IMR-90 (cell line): ENCODE data around the gene SLC4A1AP. TPM values are rescaled to one million over a fixed set of nuclear protein-coding genes. Genes with fewer than 3 reads are reported as not detected.

Source experiments
- ATAC-seq: fragments of 200-7000 bp; cut with Tn5 transposase; 2 replicates; pipeline ENCODE4 v1.9.1; 2020; ENCODE audit warnings: low read depth, mild to moderate bottlenecking, moderate library complexity
- BruUV-seq: library from RNA; stranded (reverse); fragments of 400-500 nt; replicated peaks from 2 replicates; lab custom pipeline; 2021; lab: Mats Ljungman, UMichigan
- CTCF ChIA-PET: fragments of 300-600 bp; formaldehyde crosslinking; extraction: SDS; loops from one replicate; lab custom pipeline; 2021; ENCODE audit warnings: antibody characterized with exemption; lab: Yijun Ruan, JAX
- POLR2A ChIA-PET: fragments of 300-600 bp; sonication (Branson Sonifier 250); formaldehyde crosslinking; loops from one replicate; lab custom pipeline; 2022; ENCODE audit warnings: antibody characterized with exemption; ENCODE audit not compliant: unreplicated experiment; lab: Charles Lee
- DNase-seq: peaks from one replicate; pipeline ENCODE4 v3.0.0; 2013
- H2AFZ ChIP-seq: replicated peaks from 2 replicates; pipeline ENCODE3; 2013; ENCODE audit warnings: low read length, mild to moderate bottlenecking; ENCODE audit not compliant: poor library complexity
- H2AK5ac ChIP-seq: 2 replicates; pipeline ENCODE4 v1.6.1; 2013; ENCODE audit warnings: low read depth, low read length, inconsistent platforms
- H2AK9ac ChIP-seq: replicated peaks from 2 replicates; pipeline ENCODE3; 2013; ENCODE audit warnings: mild to moderate bottlenecking, low read depth, low read length, moderate library complexity; ENCODE audit not compliant: poor library complexity
- H2BK120ac ChIP-seq: 2 replicates; pipeline ENCODE4 v1.6.1; 2013; ENCODE audit warnings: low read depth, low read length, inconsistent platforms
- H2BK15ac ChIP-seq: 3 replicates; pipeline ENCODE4 v1.6.1; 2013; ENCODE audit warnings: low read depth, low read length, inconsistent platforms
- H2BK20ac ChIP-seq: 2 replicates; pipeline ENCODE4 v1.6.1; 2013; ENCODE audit warnings: low read depth, mild to moderate bottlenecking, inconsistent platforms, low read length, moderate library complexity
- H2BK5ac ChIP-seq: 2 replicates; pipeline ENCODE4 v1.6.1; 2013; ENCODE audit warnings: mild to moderate bottlenecking, low read depth, low read length, inconsistent platforms; ENCODE audit not compliant: poor library complexity, severe bottlenecking
- H3K14ac ChIP-seq: replicated peaks from 2 replicates; pipeline ENCODE4 v1.6.1; 2013; ENCODE audit warnings: low read depth, low read length, inconsistent platforms
- H3K18ac ChIP-seq: 2 replicates; pipeline ENCODE4 v1.6.1; 2013; ENCODE audit warnings: low read depth, low read length, control low read depth
- H3K23ac ChIP-seq: 2 replicates; pipeline ENCODE4 v1.6.1; 2013; ENCODE audit warnings: low read depth, low read length, inconsistent platforms
- H3K27ac ChIP-seq: 2 replicates; pipeline ENCODE4 v1.5.1; 2013; ENCODE audit warnings: mild to moderate bottlenecking, control low read depth, low read length; ENCODE audit not compliant: insufficient read depth
- H3K27me3 ChIP-seq: 2 replicates; pipeline ENCODE4 v1.6.1; 2013; ENCODE audit warnings: low read length; ENCODE audit not compliant: control insufficient read depth, insufficient read depth
- H3K36me3 ChIP-seq: 2 replicates; pipeline ENCODE4 v1.6.1; 2013; ENCODE audit warnings: low read length, mixed read lengths; ENCODE audit not compliant: control insufficient read depth, insufficient read depth
- H3K4ac ChIP-seq: 2 replicates; pipeline ENCODE4 v1.6.1; 2013; ENCODE audit warnings: low read depth, low read length, inconsistent platforms
- H3K4me1 ChIP-seq: 2 replicates; pipeline ENCODE4 v1.6.1; 2013; ENCODE audit warnings: low read length, mixed read lengths; ENCODE audit not compliant: control insufficient read depth, insufficient read depth
- H3K4me2 ChIP-seq: 2 replicates; pipeline ENCODE4 v1.6.1; 2013; ENCODE audit warnings: low read depth, mild to moderate bottlenecking, control low read depth, low read length, moderate library complexity
- H3K4me3 ChIP-seq: 2 replicates; pipeline ENCODE4 v1.5.1; 2013; ENCODE audit warnings: low read depth, mild to moderate bottlenecking, control low read depth, low read length, moderate library complexity; ENCODE audit not compliant: insufficient read depth
- H3K56ac ChIP-seq: 2 replicates; pipeline ENCODE4 v1.6.1; 2013; ENCODE audit warnings: low read length, inconsistent platforms; ENCODE audit not compliant: insufficient read depth; ENCODE audit errors: extremely low read depth
- H3K79me1 ChIP-seq, 2 experiments: 2 replicates each; pipeline ENCODE4 v1.6.1; 2013; ENCODE audit warnings: low read length in 2 of 2, inconsistent platforms in 1 of 2, low read depth in 1 of 2
- H3K9ac ChIP-seq: 2 replicates; pipeline ENCODE4 v1.6.1; 2013; ENCODE audit warnings: low read depth, low read length, control low read depth
- H3K9me1 ChIP-seq: 2 replicates; pipeline ENCODE4 v1.6.1; 2013; ENCODE audit warnings: low read length, inconsistent platforms; ENCODE audit not compliant: insufficient read depth
- H3K9me3 ChIP-seq: 2 replicates; pipeline ENCODE4 v1.6.1; 2013; ENCODE audit warnings: low read length; ENCODE audit not compliant: control insufficient read depth, insufficient read depth
- H4K20me1 ChIP-seq: 2 replicates; pipeline ENCODE4 v1.6.1; 2013; ENCODE audit warnings: low read length, inconsistent platforms; ENCODE audit not compliant: insufficient read depth
- H4K5ac ChIP-seq: 2 replicates; pipeline ENCODE4 v1.6.1; 2013; ENCODE audit warnings: mild to moderate bottlenecking, low read depth, low read length, control low read depth
- H4K8ac ChIP-seq, 2 experiments: 2 replicates each; pipeline ENCODE4 v1.6.1; 2013; ENCODE audit warnings: low read depth in 2 of 2, low read length in 2 of 2, control low read depth in 1 of 2, inconsistent platforms in 1 of 2
- H4K91ac ChIP-seq: 2 replicates; pipeline ENCODE4 v1.6.1; 2013; ENCODE audit warnings: low read depth, low read length, inconsistent platforms; ENCODE audit not compliant: insufficient read depth
- CHD1 ChIP-seq: IDR thresholded peaks from 2 replicates; pipeline ENCODE4 v1.6.1; 2012; ENCODE audit warnings: low read depth, low read length, improper control_type of control experiment
- POLR2A ChIP-seq: IDR thresholded peaks from 2 replicates; pipeline ENCODE4 v1.6.1; 2012; ENCODE audit warnings: mild to moderate bottlenecking, low read depth, low read length
- RAD21 ChIP-seq: IDR thresholded peaks from 2 replicates; pipeline ENCODE4 v1.6.1; 2012; ENCODE audit warnings: low read length, improper control_type of control experiment
- RFX5 ChIP-seq: IDR thresholded peaks from 2 replicates; pipeline ENCODE4 v1.8.0; 2012; ENCODE audit warnings: low read depth, mild to moderate bottlenecking, low read length, moderate library complexity
- WGBS, 2 experiments: methylation state at CpG; one replicate each; pipeline versions ENCODE4 v1.1.5 to v1.1.7; 2013; ENCODE audit warnings: missing lambda C conversion rate in 2 of 2; ENCODE audit not compliant: insufficient read length in 1 of 2; ENCODE audit errors: extremely low coverage in 2 of 2; 5-methylcytosine and 5-hydroxymethylcytosine counted together
- dilution Hi-C: fragments of 300-500 bp; cut with HindIII; formaldehyde crosslinking; loops from one replicate; pipeline ENCODE4 v1.14.3; 2018; ENCODE audit warnings: low sequenced_read_pairs; ENCODE audit not compliant: unreplicated experiment
- in situ Hi-C: fragments of 300-500 bp; cut with MboI; formaldehyde crosslinking; loops from 3 replicates; pipeline ENCODE4 v1.14.3; 2019; ENCODE audit warnings: low sequenced_read_pairs, inconsistent platforms, mixed read lengths
- intact Hi-C: fragments of 100-400 bp; cut with micrococcal nuclease; formaldehyde crosslinking; loops from 2 replicates; pipeline ENCODE4 v1.10.0; 2022
- polyA plus RNA-seq, 3 experiments: library from polyadenylated mRNA; depleted of rRNA; stranded (reverse); fragments of >200 nt; gene quantifications; 2 replicates each; pipeline ENCODE4 v1.2.3, GENCODE V29; 2012; ENCODE audit warnings: low replicate concordance in 1 of 3
- total RNA-seq: library from RNA; depleted of rRNA; stranded (reverse); fragments of >200 nt; gene quantifications from 2 replicates; pipeline ENCODE4 v1.2.3, GENCODE V29; 2012

Gene SLC4A1AP
- total and polyA plus RNA-seq, 2 of the 4 experiments (the other 2 are of a cell fraction) = 11.7 to 13.6 TPM

DNA sequence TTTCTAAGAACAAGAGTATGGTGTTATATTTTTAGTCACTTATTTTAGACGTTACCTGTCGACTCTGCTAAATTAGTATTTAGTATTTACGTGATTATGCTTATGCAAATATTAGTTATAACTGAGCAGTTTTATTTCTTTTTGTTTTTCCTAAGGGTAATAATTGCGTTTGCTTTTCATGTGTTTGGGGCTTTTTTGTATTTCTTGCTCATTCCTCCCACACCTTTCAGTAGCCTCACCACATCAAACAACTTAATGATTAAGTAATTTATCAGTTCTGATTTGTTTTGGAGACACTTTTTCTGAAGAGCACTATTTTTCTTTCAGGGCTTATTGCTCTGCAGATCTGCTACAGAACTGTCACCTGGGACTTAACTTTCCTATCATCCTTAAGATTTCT, 7.5 kb downstream of the SLC4A1AP start:
- Histone ChIP-seq H3K36me3 (peaks cover 20% of the 10 kb centered on the region), H3K4me3 (no peak overlapping the region), H3K4me2 (no peak overlapping the region), H4K5ac (no peak overlapping the region), H3K9ac (no peak overlapping the region), H2BK5ac (no peak overlapping the region), H3K4ac (no peak overlapping the region), H4K20me1 (no peaks in the 10 kb centered on the region), H2BK15ac (no peak overlapping the region), H3K9me3 (no peaks in the 10 kb centered on the region), H4K8ac (no peak overlapping the region), H3K27ac (no peak overlapping the region), H2AFZ (no peak overlapping the region), H3K79me1 (peaks cover 0 to 2% of the 10 kb centered on the region in 2 experiments; a peak in 1 of 4 replicates), H3K14ac (no peak overlapping the region), H2BK20ac (no peak overlapping the region), H2BK120ac (no peak overlapping the region), H3K4me1 (no peaks in the 10 kb centered on the region), H4K91ac (no peak overlapping the region), H2AK9ac (no peak overlapping the region), H3K23ac (no peak overlapping the region), H3K9me1 (no peaks in the 10 kb centered on the region), H3K56ac (no peak overlapping the region), H3K18ac (no peak overlapping the region), H3K27me3 (no peaks in the 10 kb centered on the region), H2AK5ac (no peak overlapping the region)
- DNase-seq = no peak
- WGBS, 2 experiments = no CpG with 5 or more reads among the region's 4 CpGs
- in situ Hi-C loops (no loop called here), dilution Hi-C loops (no loop called here), intact Hi-C loops (no loop called here)
- ChIA-PET CTCF (no interaction called here), POLR2A (no interaction called here)
- BruUV-seq = no TSS peak
- ATAC-seq = no peak
- no peak for TF ChIP-seq CHD1
- TF ChIP-seq RFX5 = no peak
- TF ChIP-seq POLR2A = no peak
- TF ChIP-seq RAD21 = no peak
